Astrocyte of the spinal cord (primary cell): ENCODE data around the gene LIN28A.

Experiments used
- DNase-seq: peaks from one replicate; pipeline ENCODE4 v3.0.0; 2011; ENCODE audit warnings: low read depth, low spot score
- H3K4me3 ChIP-seq: 2 replicates; pipeline ENCODE4 v1.5.1; 2011; ENCODE audit warnings: low read depth, mild to moderate bottlenecking, low read length, moderate library complexity
- in situ Hi-C: cut with HindIII; loops from 2 replicates; pipeline ENCODE4 v1.10.0; 2017; ENCODE audit warnings: low sequenced_read_pairs
- TF ChIP-seq, protein P1 (sequence below): IDR thresholded peaks from 2 replicates; pipeline ENCODE4 v1.5.1; 2012; ENCODE audit warnings: low read depth, mild to moderate bottlenecking, low read length, inconsistent platforms

Gene LIN28A

DNA sequence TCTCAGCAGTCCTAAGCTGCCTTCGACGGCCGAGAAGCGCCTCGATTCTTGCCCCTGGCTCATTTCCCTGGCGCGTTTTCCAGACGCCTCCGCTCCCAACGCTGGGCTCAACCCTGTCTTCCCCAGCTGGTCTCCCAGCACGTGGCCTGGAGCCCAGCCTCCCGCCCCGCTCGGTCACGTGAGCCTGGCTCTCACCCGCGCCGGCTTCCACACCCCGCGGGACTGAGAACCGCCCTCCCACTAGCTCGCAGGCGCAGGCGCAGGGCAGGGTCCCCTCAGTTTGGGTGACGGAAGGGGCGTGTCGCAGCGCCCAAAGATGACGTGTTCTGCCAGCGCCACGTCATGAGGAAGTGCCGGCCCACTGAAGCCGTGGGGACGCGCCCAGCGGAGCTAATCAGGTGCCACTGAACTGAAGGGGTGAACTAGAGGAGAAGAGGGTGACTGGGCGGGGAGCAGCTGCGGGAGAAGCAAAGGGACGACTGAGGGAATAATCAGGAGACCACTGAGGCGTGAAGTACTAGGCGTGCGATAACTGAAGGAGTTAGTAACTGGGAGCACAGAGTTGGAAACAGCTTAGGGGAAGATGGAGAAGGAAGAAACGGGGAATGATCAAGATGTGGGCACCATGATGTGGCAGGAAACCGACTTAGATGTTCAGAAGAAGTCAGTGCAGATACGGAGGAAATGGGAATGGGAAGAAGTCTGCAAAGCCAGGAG, 21.5 kb downstream of the LIN28A start, which contains the start of gene DHDDS:
Gene DHDDS (plus strand): TSS at position 343 of the 717 bp plus-strand sequence. CDS start 625 bp downstream, outside the sequence.
- in situ Hi-C loops: no loop called here
- TF ChIP-seq, protein P1, sequence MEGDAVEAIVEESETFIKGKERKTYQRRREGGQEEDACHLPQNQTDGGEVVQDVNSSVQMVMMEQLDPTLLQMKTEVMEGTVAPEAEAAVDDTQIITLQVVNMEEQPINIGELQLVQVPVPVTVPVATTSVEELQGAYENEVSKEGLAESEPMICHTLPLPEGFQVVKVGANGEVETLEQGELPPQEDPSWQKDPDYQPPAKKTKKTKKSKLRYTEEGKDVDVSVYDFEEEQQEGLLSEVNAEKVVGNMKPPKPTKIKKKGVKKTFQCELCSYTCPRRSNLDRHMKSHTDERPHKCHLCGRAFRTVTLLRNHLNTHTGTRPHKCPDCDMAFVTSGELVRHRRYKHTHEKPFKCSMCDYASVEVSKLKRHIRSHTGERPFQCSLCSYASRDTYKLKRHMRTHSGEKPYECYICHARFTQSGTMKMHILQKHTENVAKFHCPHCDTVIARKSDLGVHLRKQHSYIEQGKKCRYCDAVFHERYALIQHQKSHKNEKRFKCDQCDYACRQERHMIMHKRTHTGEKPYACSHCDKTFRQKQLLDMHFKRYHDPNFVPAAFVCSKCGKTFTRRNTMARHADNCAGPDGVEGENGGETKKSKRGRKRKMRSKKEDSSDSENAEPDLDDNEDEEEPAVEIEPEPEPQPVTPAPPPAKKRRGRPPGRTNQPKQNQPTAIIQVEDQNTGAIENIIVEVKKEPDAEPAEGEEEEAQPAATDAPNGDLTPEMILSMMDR: no peak
- H3K4me3 ChIP-seq: peak within 1 kb of the TSS; percentile 74
- peak; percentile 98 for DNase-seq

DNA sequence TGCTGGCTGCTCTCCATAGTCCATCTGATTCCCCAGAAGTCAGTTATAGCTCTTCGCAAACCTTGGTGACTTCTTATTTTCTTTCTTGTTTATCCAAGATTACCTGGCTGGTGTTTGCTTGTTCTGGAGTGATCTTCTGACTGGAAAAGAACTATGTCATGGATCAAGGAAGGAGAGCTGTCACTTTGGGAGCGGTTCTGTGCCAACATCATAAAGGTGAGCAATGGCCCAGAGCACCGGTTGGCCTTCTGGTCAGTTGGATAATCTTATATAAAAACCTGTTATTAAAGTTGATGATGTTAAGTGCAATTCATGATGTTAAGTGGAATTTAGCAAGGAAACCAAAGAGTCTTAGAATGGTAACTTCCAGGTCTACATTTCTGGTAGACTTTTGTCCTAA, 22.2 kb downstream of the LIN28A start:
- no peak for DNase-seq
- TF ChIP-seq, protein P1: no peak
- in situ Hi-C loops: no loop called here
- peak overlapping the region; percentile 74 for H3K4me3 ChIP-seq

DNA sequence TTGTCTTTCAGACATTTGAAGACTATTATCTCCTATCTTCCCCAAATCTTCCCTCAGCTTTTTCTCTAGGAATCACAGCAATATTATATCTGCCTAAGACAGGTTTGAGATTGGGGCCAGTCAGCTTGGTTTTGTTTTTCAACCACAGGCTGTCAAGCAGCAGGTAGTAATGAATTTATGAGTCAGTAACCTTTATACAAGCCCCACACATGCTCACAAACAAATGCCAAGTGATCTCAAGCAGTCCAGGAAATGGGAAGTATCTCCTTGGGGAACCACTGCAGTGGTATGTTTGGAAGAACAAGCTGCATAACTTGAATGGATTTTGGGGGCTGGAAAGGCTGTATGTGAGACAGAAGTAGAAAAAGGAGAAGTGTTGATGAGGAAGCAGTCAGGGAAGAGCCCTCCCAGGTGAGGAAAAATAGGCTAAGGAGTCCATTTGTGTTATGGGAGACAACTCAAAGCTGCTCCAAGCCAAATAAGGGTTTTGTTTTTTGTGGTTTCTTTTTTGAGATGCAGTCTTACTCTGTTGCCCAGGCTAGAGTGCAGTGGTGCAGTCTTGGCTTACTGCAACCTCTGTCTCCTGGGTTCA, 23.6 kb downstream of the LIN28A start:
- TF ChIP-seq, protein P1: no peak
- no peak for DNase-seq
- no peak overlapping the region for H3K4me3 ChIP-seq

DNA sequence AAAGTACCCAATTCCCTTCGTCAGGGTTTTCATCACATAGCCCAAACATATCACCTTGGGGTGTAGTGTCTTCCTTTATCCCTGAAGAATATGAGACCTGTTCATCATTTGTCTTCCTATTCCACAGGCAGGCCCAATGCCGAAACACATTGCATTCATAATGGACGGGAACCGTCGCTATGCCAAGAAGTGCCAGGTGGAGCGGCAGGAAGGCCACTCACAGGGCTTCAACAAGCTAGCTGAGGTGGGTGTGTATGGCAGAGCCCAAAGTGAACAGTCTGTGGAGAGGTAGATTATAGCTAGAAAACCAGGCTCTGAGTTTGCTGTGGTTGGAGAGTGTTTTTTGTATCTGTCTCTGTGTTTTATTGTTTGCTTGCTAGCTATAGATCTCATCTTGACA, 27.4 kb downstream of the LIN28A start:
- in situ Hi-C loops: no loop called here
- H3K4me3 ChIP-seq: no peak overlapping the region
- TF ChIP-seq, protein P1: no peak
- DNase-seq: no peak

More for the DNA sequence above, 23.6 kb downstream of the LIN28A start:
- in situ Hi-C loops: no loop called here

GRCh38 chr1:26440259-26440658, 29.6 kb downstream of the LIN28A start:
- DNase-seq: no peak
- TF ChIP-seq, protein P1: no peak
- no peak overlapping the region for H3K4me3 ChIP-seq
- in situ Hi-C loops: no loop called here

- TF ChIP-seq, protein P1: no peak
- H3K4me3 ChIP-seq: no peak overlapping the region
- no peak for DNase-seq
- in situ Hi-C loops: no loop called here
Observed at GRCh38 chr1:26449868-26450267, 39.3 kb downstream of the LIN28A start.
